ENCODE measurements around the gene ACTN4.

DNA sequence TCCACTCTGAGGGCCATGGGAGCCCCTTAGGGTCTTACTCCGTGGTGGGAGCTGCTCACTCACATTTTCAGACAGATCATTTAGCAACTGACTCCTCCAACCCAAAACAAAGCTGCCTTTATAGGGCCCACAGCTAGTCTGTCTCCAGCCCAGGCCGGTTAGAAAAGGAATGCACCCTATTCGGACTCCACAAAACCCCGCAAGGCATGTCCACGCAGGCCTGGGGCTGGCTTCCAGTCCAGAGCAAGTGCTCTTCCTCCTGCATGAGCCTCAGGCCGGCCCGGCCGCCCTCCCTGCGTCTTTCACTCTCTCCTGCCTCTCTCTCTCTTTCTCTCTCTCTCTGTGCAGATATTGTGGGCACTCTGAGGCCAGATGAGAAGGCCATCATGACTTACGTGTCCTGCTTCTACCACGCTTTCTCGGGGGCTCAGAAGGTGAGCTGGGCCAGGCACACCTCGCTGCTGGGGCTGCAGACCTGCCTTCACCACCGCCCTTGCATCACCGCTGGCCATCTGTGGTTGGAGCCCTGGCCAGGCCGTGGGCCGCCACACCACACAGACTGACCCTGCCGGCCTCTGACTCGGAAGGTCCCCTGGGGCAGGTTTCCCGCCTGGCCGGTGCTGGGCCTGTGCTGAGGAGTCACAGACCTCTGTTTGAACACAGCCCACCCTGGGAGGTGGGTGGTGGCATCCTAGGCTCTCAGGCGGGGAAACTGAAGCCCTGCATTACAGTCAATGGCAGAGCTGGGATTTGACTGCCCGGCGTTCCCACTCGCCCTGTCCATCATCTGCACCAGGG is 63.7 kb downstream of the ACTN4 start:
- TF ChIP-seq, protein P1, sequence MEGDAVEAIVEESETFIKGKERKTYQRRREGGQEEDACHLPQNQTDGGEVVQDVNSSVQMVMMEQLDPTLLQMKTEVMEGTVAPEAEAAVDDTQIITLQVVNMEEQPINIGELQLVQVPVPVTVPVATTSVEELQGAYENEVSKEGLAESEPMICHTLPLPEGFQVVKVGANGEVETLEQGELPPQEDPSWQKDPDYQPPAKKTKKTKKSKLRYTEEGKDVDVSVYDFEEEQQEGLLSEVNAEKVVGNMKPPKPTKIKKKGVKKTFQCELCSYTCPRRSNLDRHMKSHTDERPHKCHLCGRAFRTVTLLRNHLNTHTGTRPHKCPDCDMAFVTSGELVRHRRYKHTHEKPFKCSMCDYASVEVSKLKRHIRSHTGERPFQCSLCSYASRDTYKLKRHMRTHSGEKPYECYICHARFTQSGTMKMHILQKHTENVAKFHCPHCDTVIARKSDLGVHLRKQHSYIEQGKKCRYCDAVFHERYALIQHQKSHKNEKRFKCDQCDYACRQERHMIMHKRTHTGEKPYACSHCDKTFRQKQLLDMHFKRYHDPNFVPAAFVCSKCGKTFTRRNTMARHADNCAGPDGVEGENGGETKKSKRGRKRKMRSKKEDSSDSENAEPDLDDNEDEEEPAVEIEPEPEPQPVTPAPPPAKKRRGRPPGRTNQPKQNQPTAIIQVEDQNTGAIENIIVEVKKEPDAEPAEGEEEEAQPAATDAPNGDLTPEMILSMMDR (IDR thresholded peaks at IDR 0.05) = no peak
- TF ChIP-seq POLR2A (IDR thresholded peaks at IDR 0.05) = no peak
